T-cell (primary cell): ENCODE data around the gene TMC1. TPM values are rescaled to one million over a fixed set of nuclear protein-coding genes. Genes with fewer than 3 reads are reported as not detected.

Source experiments
- ATAC-seq, 4 experiments: fragments of 200-7000 bp in 3 of 4; fragments of 150-1000 bp in 1 of 4; cut with Tn5 transposase; replicated peaks in 1 of 4; 1 replicate in 3 of 4; 2 replicates in 1 of 4; pipeline ENCODE4 v1.10.0; 2021; ENCODE audit warnings: moderate library complexity in 3 of 4, mild to moderate bottlenecking in 2 of 4, moderate number of reproducible peaks in 1 of 4
- CTCF ChIA-PET, 2 donors: fragments of 300-600 bp; sonication (Branson Sonifier 250); formaldehyde crosslinking; loops; one replicate each; lab custom pipeline; 2022; ENCODE audit warnings: antibody characterized with exemption in 2 of 2; lab: Charles Lee
- POLR2A ChIA-PET, 2 donors: fragments of 300-600 bp; sonication (Branson Sonifier 250); formaldehyde crosslinking; loops; one replicate each; lab custom pipeline; 2022; ENCODE audit warnings: antibody characterized with exemption in 2 of 2; lab: Charles Lee
- DNase-seq, 35 experiments: peaks; one replicate each; pipeline versions ENCODE4 v3.0.0 to v3.0.0-alpha.2; 2013 to 2023
- H3K27ac ChIP-seq: one replicate; pipeline ENCODE4 v1.5.1; 2013; ENCODE audit warnings: low read length
- H3K27me3 ChIP-seq, 2 experiments: replicated peaks in 1 of 2; 1 replicate in 1 of 2; 2 replicates in 1 of 2; pipeline versions ENCODE4 v1.6.1 to v1.7.0; 2013; ENCODE audit warnings: low read length in 1 of 2, mixed read lengths in 1 of 2; ENCODE audit not compliant: control insufficient read depth in 2 of 2, insufficient read depth in 2 of 2; ENCODE audit errors: extremely low read depth in 1 of 2
- H3K36me3 ChIP-seq, 2 donors: 1 replicate in 1 of 2; 2 replicates in 1 of 2; pipeline versions ENCODE4 v1.6.1 to v1.7.0; 2013; ENCODE audit warnings: low read length in 1 of 2; ENCODE audit not compliant: control insufficient read depth in 2 of 2, insufficient read depth in 1 of 2; ENCODE audit errors: extremely low read depth in 1 of 2
- H3K4me1 ChIP-seq, 2 experiments: 1 replicate in 1 of 2; 2 replicates in 1 of 2; pipeline versions ENCODE4 v1.6.1 to v1.7.0; 2013; ENCODE audit warnings: low read length in 2 of 2, mixed read lengths in 1 of 2; ENCODE audit not compliant: insufficient read depth in 2 of 2, control insufficient read depth in 1 of 2; ENCODE audit errors: extremely low read depth in 1 of 2
- H3K4me3 ChIP-seq, 2 donors: 1 replicate in 1 of 2; 2 replicates in 1 of 2; pipeline versions ENCODE4 v1.5.1 to v1.7.0; 2013; ENCODE audit warnings: mild to moderate bottlenecking in 2 of 2, low read length in 1 of 2, moderate library complexity in 1 of 2; ENCODE audit not compliant: control insufficient read depth in 1 of 2; ENCODE audit errors: extremely low read depth in 1 of 2
- H3K9me3 ChIP-seq: 2 replicates; pipeline ENCODE4 v1.7.0; 2013
- H3K27ac Mint-ChIP-seq, 2 donors: one replicate each; pipeline ENCODE4 v1.8.0; 2020 to 2021; ENCODE audit warnings: mild to moderate bottlenecking in 2 of 2, mixed read lengths in 2 of 2
- H3K27me3 Mint-ChIP-seq, 2 donors: one replicate each; pipeline ENCODE4 v1.8.0; 2021 to 2022; ENCODE audit warnings: mixed read lengths in 2 of 2
- H3K36me3 Mint-ChIP-seq: one replicate; pipeline ENCODE4 v1.8.0; 2021; ENCODE audit warnings: mixed read lengths
- H3K4me1 Mint-ChIP-seq, 3 donors: one replicate each; pipeline ENCODE4 v1.8.0; 2020 to 2022; ENCODE audit warnings: mixed read lengths in 3 of 3, mild to moderate bottlenecking in 1 of 3
- H3K4me3 Mint-ChIP-seq, 3 donors: one replicate each; pipeline ENCODE4 v1.8.0; 2020 to 2022; ENCODE audit warnings: mild to moderate bottlenecking in 3 of 3, mixed read lengths in 3 of 3, moderate library complexity in 3 of 3
- H3K9me3 Mint-ChIP-seq, 3 donors: one replicate each; pipeline ENCODE4 v1.8.0; 2020 to 2022; ENCODE audit warnings: mixed read lengths in 3 of 3
- WGBS: methylation state at CpG from one replicate; pipeline ENCODE4 v1.1.5; 2013; ENCODE audit warnings: missing lambda C conversion rate; ENCODE audit not compliant: insufficient coverage; 5-methylcytosine and 5-hydroxymethylcytosine counted together
- total RNA-seq, 35 experiments: library from RNA in 6 of 35; stranded (reverse) in 6 of 35; fragments of 120-200 nt in 1 of 35; gene quantifications; one replicate each; pipeline versions ENCODE4 v1.2.1 to v1.2.4 and lab custom pipeline; 2013 to 2026

Gene TMC1
- total RNA-seq, 5 donors from 2014 or later (not counting 1 experiment from before 2014, with no cell fraction given), result not detected

- Mint-ChIP-seq H3K36me3 (no peaks in the 10 kb centered on the region), H3K4me1 (no peaks in the 10 kb centered on the region), H3K27me3 (peaks cover 14 to 17% of the 10 kb centered on the region in 2 donors), H3K27ac (no peak overlapping the region), H3K4me3 (no peak overlapping the region), H3K9me3 (no peaks in the 10 kb centered on the region)
- POLR2A ChIA-PET, result no interaction called here
- Histone ChIP-seq H3K36me3 (no peaks in the 10 kb centered on the region), H3K27ac (no peak overlapping the region), H3K4me1 (no peaks in the 10 kb centered on the region), H3K9me3 (no peaks in the 10 kb centered on the region), H3K27me3 (peaks cover 0 to 2% of the 10 kb centered on the region in 2 experiments), H3K4me3 (no peak overlapping the region)
- CTCF ChIA-PET, result no interaction called here
- DNase-seq (no peak), ATAC-seq (no peak)
- no CpG with 5 or more reads among the region's 4 CpGs for WGBS
These were observed 237.5 kb downstream of the TMC1 start for GRCh38 chr9:72758944-72759343.

- POLR2A ChIA-PET, result interaction anchor here (0.6 to 0.7 kb wide), 2 partner anchors 43 to 246 kb away, joined by 11 read pairs; no protein-coding TSS in a partner anchor
- peaks cover 0 to 2% of the 10 kb centered on the region in 2 experiments for H3K27me3 ChIP-seq
- H3K4me3 ChIP-seq, result no peak overlapping the region
- ATAC-seq, result no peak
- Mint-ChIP-seq H3K36me3 (no peaks in the 10 kb centered on the region), H3K27ac (no peak overlapping the region), H3K4me3 (no peak overlapping the region), H3K4me1 (no peaks in the 10 kb centered on the region), H3K9me3 (peaks cover 0 to 3% (median 0%) of the 10 kb centered on the region in 3 donors), H3K27me3 (peaks cover 12 to 22% of the 10 kb centered on the region in 2 donors)
- CTCF ChIA-PET, result interaction anchor here (0.6 to 0.7 kb wide), 2 partner anchors 36 to 1880 kb away, joined by 4 to 5 read pairs; no protein-coding TSS in a partner anchor
- no peak overlapping the region for H3K27ac ChIP-seq
- no peaks in the 10 kb centered on the region for H3K36me3 ChIP-seq
- H3K4me1 ChIP-seq, result no peaks in the 10 kb centered on the region
- H3K9me3 ChIP-seq, result no peaks in the 10 kb centered on the region
- no peak for DNase-seq
- no CpG with 5 or more reads among the region's 2 CpGs for WGBS
These were observed 241.6 kb downstream of the TMC1 start for GRCh38 chr9:72763022-72763421.

GRCh38 chr9:72769546-72769945, 248.1 kb downstream of the TMC1 start:
- Mint-ChIP-seq H3K9me3 (peaks cover 0 to 3% (median 0%) of the 10 kb centered on the region in 3 donors), H3K4me1 (no peaks in the 10 kb centered on the region), H3K4me3 (no peak overlapping the region), H3K27me3 (peaks cover 0 to 4% of the 10 kb centered on the region in 2 donors), H3K27ac (no peak overlapping the region), H3K36me3 (no peaks in the 10 kb centered on the region)
- DNase-seq, result no peak
- ATAC-seq, result no peak
- Histone ChIP-seq H3K4me3 (no peak overlapping the region), H3K4me1 (no peaks in the 10 kb centered on the region), H3K27ac (no peak overlapping the region), H3K36me3 (no peaks in the 10 kb centered on the region), H3K27me3 (no peaks in the 10 kb centered on the region), H3K9me3 (no peaks in the 10 kb centered on the region)
- 83% methylated on average over 4 of the region's 5 CpGs for WGBS
- ChIA-PET POLR2A (no interaction called here), CTCF (no interaction called here)

GRCh38 chr9:72772661-72773060, 251.3 kb downstream of the TMC1 start:
- ChIA-PET POLR2A (no interaction called here), CTCF (no interaction called here)
- Histone ChIP-seq H3K27ac (no peak overlapping the region), H3K36me3 (no peaks in the 10 kb centered on the region), H3K27me3 (no peaks in the 10 kb centered on the region), H3K4me3 (no peak overlapping the region), H3K9me3 (no peaks in the 10 kb centered on the region), H3K4me1 (no peaks in the 10 kb centered on the region)
- Mint-ChIP-seq H3K27me3 (no peaks in the 10 kb centered on the region), H3K36me3 (no peaks in the 10 kb centered on the region), H3K27ac (no peak overlapping the region), H3K4me1 (no peaks in the 10 kb centered on the region), H3K4me3 (no peak overlapping the region), H3K9me3 (peaks cover 0 to under 1% (median 0%) of the 10 kb centered on the region in 3 donors)
- no CpG with 5 or more reads among the region's 1 CpG for WGBS
- no peak for ATAC-seq
- DNase-seq, result no peak

GRCh38 chr9:72773570-72773969, 252.2 kb downstream of the TMC1 start:
- WGBS, result no CpG with 5 or more reads among the region's 2 CpGs
- Histone ChIP-seq H3K36me3 (no peaks in the 10 kb centered on the region), H3K27me3 (peaks cover 0 to under 1% of the 10 kb centered on the region in 2 experiments), H3K4me3 (no peak overlapping the region), H3K9me3 (no peaks in the 10 kb centered on the region), H3K4me1 (no peaks in the 10 kb centered on the region), H3K27ac (no peak overlapping the region)
- H3K4me1 Mint-ChIP-seq, result no peaks in the 10 kb centered on the region
- CTCF ChIA-PET, result interaction anchor here in 1 of 2 donors (0.7 kb wide), 1 partner anchor 680 kb away, joined by 3 read pairs; no protein-coding TSS in a partner anchor
- ATAC-seq, result no peak
- no peaks in the 10 kb centered on the region for H3K36me3 Mint-ChIP-seq
- no peak overlapping the region for H3K27ac Mint-ChIP-seq
- DNase-seq, result no peak
- peaks cover 6% of the 10 kb centered on the region in 2 donors for H3K27me3 Mint-ChIP-seq
- POLR2A ChIA-PET, result no interaction called here
- H3K4me3 Mint-ChIP-seq, result no peak overlapping the region
- no peaks in the 10 kb centered on the region for H3K9me3 Mint-ChIP-seq

- no CpG with 5 or more reads among the region's 3 CpGs for WGBS
These were observed 254.2 kb downstream of the TMC1 start for GRCh38 chr9:72775570-72775969.

GRCh38 chr9:72779614-72780013, 258.2 kb downstream of the TMC1 start:
- no peak overlapping the region for H3K27ac Mint-ChIP-seq
- no peaks in the 10 kb centered on the region for H3K9me3 Mint-ChIP-seq
- POLR2A ChIA-PET, result no interaction called here
- CTCF ChIA-PET, result no interaction called here
- H3K4me3 ChIP-seq, result no peak overlapping the region
- peaks cover 6% of the 10 kb centered on the region in 2 donors for H3K27me3 Mint-ChIP-seq
- DNase-seq, result no peak
- H3K36me3 ChIP-seq, result no peaks in the 10 kb centered on the region
- ATAC-seq, result no peak
- H3K4me1 ChIP-seq, result no peaks in the 10 kb centered on the region
- no peaks in the 10 kb centered on the region for H3K4me1 Mint-ChIP-seq
- H3K9me3 ChIP-seq, result no peaks in the 10 kb centered on the region
- peaks cover 0 to 5% of the 10 kb centered on the region in 2 experiments for H3K27me3 ChIP-seq
- no peaks in the 10 kb centered on the region for H3K36me3 Mint-ChIP-seq
- no peak overlapping the region for H3K27ac ChIP-seq
- no peak overlapping the region for H3K4me3 Mint-ChIP-seq

More at GRCh38 chr9:72775570-72775969, 254.2 kb downstream of the TMC1 start:
- Mint-ChIP-seq H3K4me1 (no peaks in the 10 kb centered on the region), H3K27ac (no peak overlapping the region), H3K4me3 (no peak overlapping the region), H3K36me3 (no peaks in the 10 kb centered on the region), H3K27me3 (peaks cover 6% of the 10 kb centered on the region in 2 donors), H3K9me3 (no peaks in the 10 kb centered on the region)
- POLR2A ChIA-PET, result no interaction called here
- H3K36me3 ChIP-seq, result no peaks in the 10 kb centered on the region
- no peak for ATAC-seq
- H3K27ac ChIP-seq, result no peak overlapping the region
- CTCF ChIA-PET, result no interaction called here
- no peak overlapping the region for H3K4me3 ChIP-seq
- no peaks in the 10 kb centered on the region for H3K4me1 ChIP-seq
- no peaks in the 10 kb centered on the region for H3K9me3 ChIP-seq
- DNase-seq, result no peak
- peaks cover 0 to 5% of the 10 kb centered on the region in 2 experiments for H3K27me3 ChIP-seq
